ENCODE results near the gene FAIM2.
"Not testable (repeated sequence)": the region's sequence is repeated elsewhere in the genome, so short reads cannot be mapped to it uniquely, and the experiment has no call there.

FAIM2 gene

GRCh38 chr12:49881415-49882247 lies 22.1 kb downstream of the FAIM2 start:
- no peak overlapping the region for H3K4me3 ChIP-seq (ENCODE audit: low read depth in 1 of 5, low read length in 5 of 5)
- H3K4me1 ChIP-seq (ENCODE audit: control insufficient read depth in 5 of 5, insufficient read depth in 5 of 5, low read length in 5 of 5) = peaks cover 0 to 6% (median 0%) of the 10 kb centered on the region in 5 donors
- no peak overlapping the region for H3K27ac ChIP-seq (ENCODE audit: low read depth, low read length)
- H3K27me3 ChIP-seq (ENCODE audit: control insufficient read depth in 5 of 5, insufficient read depth in 4 of 5, low read length in 5 of 5) = peaks cover 0 to 7% (median 0%) of the 10 kb centered on the region in 5 donors
- H3K36me3 ChIP-seq (ENCODE audit: control insufficient read depth in 5 of 5, insufficient read depth in 5 of 5, low read length in 5 of 5) = no peaks in the 10 kb centered on the region
- no peak overlapping the region for H3K9ac ChIP-seq (ENCODE audit: low read length in 5 of 5)
- H3K9me3 ChIP-seq (ENCODE audit: control insufficient read depth in 5 of 5, low read length in 5 of 5) = no peaks in the 10 kb centered on the region

- no peak overlapping the region for H3K27ac ChIP-seq (ENCODE audit: low read depth, low read length)
- no peak overlapping the region for H3K4me3 ChIP-seq (ENCODE audit: low read depth in 1 of 5, low read length in 5 of 5)
- H3K9me3 ChIP-seq (ENCODE audit: control insufficient read depth in 5 of 5, low read length in 5 of 5) = no peaks in the 10 kb centered on the region
- peaks cover 0 to 6% (median 0%) of the 10 kb centered on the region in 5 donors for H3K27me3 ChIP-seq (ENCODE audit: control insufficient read depth in 5 of 5, insufficient read depth in 4 of 5, low read length in 5 of 5)
- no peak overlapping the region for H3K9ac ChIP-seq (ENCODE audit: low read length in 5 of 5)
- peaks cover 0 to 6% (median 0%) of the 10 kb centered on the region in 5 donors for H3K4me1 ChIP-seq (ENCODE audit: control insufficient read depth in 5 of 5, insufficient read depth in 5 of 5, low read length in 5 of 5)
- H3K36me3 ChIP-seq (ENCODE audit: control insufficient read depth in 5 of 5, insufficient read depth in 5 of 5, low read length in 5 of 5) = no peaks in the 10 kb centered on the region
Observed at GRCh38 chr12:49880756-49881414, 22.8 kb downstream of the FAIM2 start.

- not testable (repeated sequence) for H3K9ac ChIP-seq (ENCODE audit: low read length in 5 of 5); H3K36me3 ChIP-seq (ENCODE audit: control insufficient read depth in 5 of 5, insufficient read depth in 5 of 5, low read length in 5 of 5); H3K27me3 ChIP-seq (ENCODE audit: control insufficient read depth in 5 of 5, insufficient read depth in 4 of 5, low read length in 5 of 5); H3K4me1 ChIP-seq (ENCODE audit: control insufficient read depth in 5 of 5, insufficient read depth in 5 of 5, low read length in 5 of 5); H3K27ac ChIP-seq (ENCODE audit: low read depth, low read length); H3K4me3 ChIP-seq (ENCODE audit: low read depth in 1 of 5, low read length in 5 of 5); H3K9me3 ChIP-seq (ENCODE audit: control insufficient read depth in 5 of 5, low read length in 5 of 5)
Observed at GRCh38 chr12:49879065-49879464, 24.6 kb downstream of the FAIM2 start.

GRCh38 chr12:49878021-49878420 lies 25.7 kb downstream of the FAIM2 start:
- H3K9me3 ChIP-seq (ENCODE audit: control insufficient read depth in 5 of 5, low read length in 5 of 5) = no peaks in the 10 kb centered on the region
- H3K9ac ChIP-seq (ENCODE audit: low read length in 5 of 5) = no peak overlapping the region
- no peaks in the 10 kb centered on the region for H3K27me3 ChIP-seq (ENCODE audit: control insufficient read depth in 5 of 5, insufficient read depth in 4 of 5, low read length in 5 of 5)
- H3K36me3 ChIP-seq (ENCODE audit: control insufficient read depth in 5 of 5, insufficient read depth in 5 of 5, low read length in 5 of 5) = no peaks in the 10 kb centered on the region
- H3K27ac ChIP-seq (ENCODE audit: low read depth, low read length) = no peak overlapping the region
- peaks cover 2 to 15% (median 6%) of the 10 kb centered on the region in 5 donors for H3K4me1 ChIP-seq (ENCODE audit: control insufficient read depth in 5 of 5, insufficient read depth in 5 of 5, low read length in 5 of 5)
- H3K4me3 ChIP-seq (ENCODE audit: low read depth in 1 of 5, low read length in 5 of 5) = no peak overlapping the region

GRCh38 chr12:49877066-49877465 lies 26.6 kb downstream of the FAIM2 start:
- H3K27ac ChIP-seq (ENCODE audit: low read depth, low read length) = no peak overlapping the region
- H3K4me1 ChIP-seq (ENCODE audit: control insufficient read depth in 5 of 5, insufficient read depth in 5 of 5, low read length in 5 of 5) = peaks cover 2 to 25% (median 15%) of the 10 kb centered on the region in 5 donors

GRCh38 chr12:49876070-49876469 lies 27.6 kb downstream of the FAIM2 start:
- no peak overlapping the region for H3K4me3 ChIP-seq (ENCODE audit: low read depth in 1 of 5, low read length in 5 of 5)
- H3K27me3 ChIP-seq (ENCODE audit: control insufficient read depth in 5 of 5, insufficient read depth in 4 of 5, low read length in 5 of 5) = no peaks in the 10 kb centered on the region
- H3K36me3 ChIP-seq (ENCODE audit: control insufficient read depth in 5 of 5, insufficient read depth in 5 of 5, low read length in 5 of 5) = no peaks in the 10 kb centered on the region
- peaks cover 2 to 31% (median 15%) of the 10 kb centered on the region in 5 donors for H3K4me1 ChIP-seq (ENCODE audit: control insufficient read depth in 5 of 5, insufficient read depth in 5 of 5, low read length in 5 of 5)
- no peak overlapping the region for H3K27ac ChIP-seq (ENCODE audit: low read depth, low read length)
- H3K9ac ChIP-seq (ENCODE audit: low read length in 5 of 5) = no peak overlapping the region
- no peaks in the 10 kb centered on the region for H3K9me3 ChIP-seq (ENCODE audit: control insufficient read depth in 5 of 5, low read length in 5 of 5)

More at GRCh38 chr12:49877066-49877465, 26.6 kb downstream of the FAIM2 start:
- H3K4me3 ChIP-seq (ENCODE audit: low read depth in 1 of 5, low read length in 5 of 5) = no peak overlapping the region
- no peaks in the 10 kb centered on the region for H3K36me3 ChIP-seq (ENCODE audit: control insufficient read depth in 5 of 5, insufficient read depth in 5 of 5, low read length in 5 of 5)
- no peaks in the 10 kb centered on the region for H3K27me3 ChIP-seq (ENCODE audit: control insufficient read depth in 5 of 5, insufficient read depth in 4 of 5, low read length in 5 of 5)
- no peaks in the 10 kb centered on the region for H3K9me3 ChIP-seq (ENCODE audit: control insufficient read depth in 5 of 5, low read length in 5 of 5)
- H3K9ac ChIP-seq (ENCODE audit: low read length in 5 of 5) = no peak overlapping the region

GRCh38 chr12:49875115-49875720 lies 28.5 kb downstream of the FAIM2 start:
- Histone ChIP-seq H3K9ac (ENCODE audit: low read length in 5 of 5) (no peak overlapping the region), H3K27me3 (ENCODE audit: control insufficient read depth in 5 of 5, insufficient read depth in 4 of 5, low read length in 5 of 5) (no peaks in the 10 kb centered on the region), H3K27ac (ENCODE audit: low read depth, low read length) (no peak overlapping the region), H3K9me3 (ENCODE audit: control insufficient read depth in 5 of 5, low read length in 5 of 5) (no peaks in the 10 kb centered on the region), H3K4me3 (ENCODE audit: low read depth in 1 of 5, low read length in 5 of 5) (no peak overlapping the region), H3K4me1 (ENCODE audit: control insufficient read depth in 5 of 5, insufficient read depth in 5 of 5, low read length in 5 of 5) (peaks cover 2 to 34% (median 15%) of the 10 kb centered on the region in 5 donors), H3K36me3 (ENCODE audit: control insufficient read depth in 5 of 5, insufficient read depth in 5 of 5, low read length in 5 of 5) (no peaks in the 10 kb centered on the region)

GRCh38 chr12:49874142-49874897 lies 29.4 kb downstream of the FAIM2 start:
- no peak overlapping the region for H3K27ac ChIP-seq (ENCODE audit: low read depth, low read length)
- H3K36me3 ChIP-seq (ENCODE audit: control insufficient read depth in 5 of 5, insufficient read depth in 5 of 5, low read length in 5 of 5) = no peaks in the 10 kb centered on the region
- H3K9ac ChIP-seq (ENCODE audit: low read length in 5 of 5) = no peak overlapping the region
- no peak overlapping the region for H3K4me3 ChIP-seq (ENCODE audit: low read depth in 1 of 5, low read length in 5 of 5)
- H3K27me3 ChIP-seq (ENCODE audit: control insufficient read depth in 5 of 5, insufficient read depth in 4 of 5, low read length in 5 of 5) = no peaks in the 10 kb centered on the region
- H3K4me1 ChIP-seq (ENCODE audit: control insufficient read depth in 5 of 5, insufficient read depth in 5 of 5, low read length in 5 of 5) = peaks cover 5 to 41% (median 21%) of the 10 kb centered on the region in 5 donors
- H3K9me3 ChIP-seq (ENCODE audit: control insufficient read depth in 5 of 5, low read length in 5 of 5) = no peaks in the 10 kb centered on the region

- H3K9ac ChIP-seq (ENCODE audit: low read length in 5 of 5) = no peak overlapping the region
- H3K4me1 ChIP-seq (ENCODE audit: control insufficient read depth in 5 of 5, insufficient read depth in 5 of 5, low read length in 5 of 5) = peaks cover 9 to 50% (median 30%) of the 10 kb centered on the region in 5 donors
- H3K27ac ChIP-seq (ENCODE audit: low read depth, low read length) = no peak overlapping the region
- H3K4me3 ChIP-seq (ENCODE audit: low read depth in 1 of 5, low read length in 5 of 5) = no peak overlapping the region
- no peaks in the 10 kb centered on the region for H3K27me3 ChIP-seq (ENCODE audit: control insufficient read depth in 5 of 5, insufficient read depth in 4 of 5, low read length in 5 of 5)
- H3K9me3 ChIP-seq (ENCODE audit: control insufficient read depth in 5 of 5, low read length in 5 of 5) = no peaks in the 10 kb centered on the region
- no peaks in the 10 kb centered on the region for H3K36me3 ChIP-seq (ENCODE audit: control insufficient read depth in 5 of 5, insufficient read depth in 5 of 5, low read length in 5 of 5)
Observed at GRCh38 chr12:49873361-49873934, 30.3 kb downstream of the FAIM2 start.
